SK-N-MC (cell line): ENCODE measurements around the gene WDR20.

Source experiments
- EZH2 ChIP-seq: fragments of 200-600 bp; sonication (generic); IDR thresholded peaks from one replicate; pipeline ENCODE4 v1.6.1; 2017; ENCODE audit warnings: antibody characterized with exemption
- FOXP2 ChIP-seq: optimal IDR thresholded peaks from 2 replicates; pipeline ENCODE3; 2011; ENCODE audit warnings: mild to moderate bottlenecking, moderate library complexity; ENCODE audit not compliant: insufficient read depth; ENCODE audit errors: extremely low read length, control extremely low read depth
- POLR2AphosphoS5 ChIP-seq: IDR thresholded peaks from 2 replicates; pipeline ENCODE4 v1.6.1; 2012; ENCODE audit warnings: mild to moderate bottlenecking, low read depth, low read length, borderline replicate concordance

GRCh38 chr14:102207831-102208365 is 68.2 kb downstream of the WDR20 start:
- TF ChIP-seq POLR2AphosphoS5 (no peak), EZH2 (no peak), FOXP2 (no peak)
